HepG2 (cell line): ENCODE measurements around the gene FGD5.

Experiments
- CEBPB ChIP-seq: IDR thresholded peaks from 2 replicates; pipeline ENCODE4 v1.6.1; 2011; ENCODE audit warnings: low read depth, low read length, improper control_type of control experiment, borderline replicate concordance
- KDM2A ChIP-seq: sonication (generic); formaldehyde crosslinking; IDR thresholded peaks from 2 replicates; pipeline ENCODE4 v1.4.0; 2020; ENCODE audit warnings: low read depth, missing genetic modification reagents, borderline replicate concordance
- POLR2A ChIP-seq, 2 experiments: IDR thresholded peaks; 2 replicates each; pipeline ENCODE4 v1.6.1; 2011; ENCODE audit warnings: low read depth in 2 of 2, low read length in 2 of 2, mild to moderate bottlenecking in 1 of 2, moderate library complexity in 1 of 2; ENCODE audit not compliant: insufficient read depth in 1 of 2
- ZNF816 ChIP-seq: sonication (generic); formaldehyde crosslinking; IDR thresholded peaks from 2 replicates; pipeline ENCODE4 v1.8.0; 2022; ENCODE audit warnings: missing genetic modification reagents, mild to moderate bottlenecking, borderline replicate concordance

- TF ChIP-seq CEBPB, result no peak
- no peak for TF ChIP-seq POLR2A (IDR thresholded peaks at IDR 0.05; ENCODE audit: insufficient read depth in 1 of 2, low read depth in 2 of 2, low read length in 2 of 2)
- TF ChIP-seq ZNF816 (CRISPR knock-in tag), result no peak
- TF ChIP-seq KDM2A (CRISPR knock-in tag), result no peak
Measured at GRCh38 chr3:14816359-14816758, 2.4 kb upstream of the FGD5 start.
